ENCODE data around the gene FER1L5.

The FER1L5 gene

DNA sequence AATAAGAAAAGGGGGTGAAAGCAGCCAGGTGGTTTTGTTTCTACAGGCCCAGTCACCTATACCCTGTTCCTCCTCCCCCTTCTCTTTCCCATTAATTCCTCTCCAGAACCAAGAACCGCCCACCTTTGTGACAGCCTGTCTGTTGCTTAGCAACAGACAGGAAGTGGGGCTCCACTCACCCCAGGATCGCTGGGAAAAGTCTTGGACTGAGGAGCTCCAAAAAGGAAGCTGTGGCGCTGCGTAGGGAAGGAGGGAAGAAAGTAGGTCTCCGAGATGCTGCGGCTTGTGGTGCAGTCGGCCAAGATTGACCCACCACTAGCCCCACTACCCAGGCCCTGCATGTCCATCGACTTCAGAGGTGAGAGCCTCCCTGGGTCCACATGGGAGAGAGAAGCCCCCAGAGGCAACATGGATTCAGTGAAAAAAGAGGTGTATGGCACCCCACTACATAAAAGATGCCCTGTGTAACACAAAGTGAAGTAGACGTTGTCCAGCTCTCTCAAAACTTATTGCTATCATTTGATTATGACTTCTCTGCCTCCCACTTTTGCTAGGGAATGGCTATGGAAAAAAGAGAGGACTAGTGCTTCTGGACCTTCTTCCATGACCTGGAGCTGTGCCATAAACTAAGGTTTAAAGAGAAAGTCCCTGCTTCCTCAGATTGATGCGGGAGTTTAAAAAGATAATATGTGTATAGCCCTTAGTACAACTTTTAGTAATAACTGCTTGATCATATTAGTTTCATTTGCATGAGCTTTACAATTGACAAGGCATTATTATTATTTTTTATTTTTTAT lies at the start of gene FER1L5:
Gene FER1L5, plus strand, starts transcription at position 201 of the 797 bp plus-strand sequence. Its CDS starts 73 bp downstream, at position 274.
- TF ChIP-seq, protein P1, sequence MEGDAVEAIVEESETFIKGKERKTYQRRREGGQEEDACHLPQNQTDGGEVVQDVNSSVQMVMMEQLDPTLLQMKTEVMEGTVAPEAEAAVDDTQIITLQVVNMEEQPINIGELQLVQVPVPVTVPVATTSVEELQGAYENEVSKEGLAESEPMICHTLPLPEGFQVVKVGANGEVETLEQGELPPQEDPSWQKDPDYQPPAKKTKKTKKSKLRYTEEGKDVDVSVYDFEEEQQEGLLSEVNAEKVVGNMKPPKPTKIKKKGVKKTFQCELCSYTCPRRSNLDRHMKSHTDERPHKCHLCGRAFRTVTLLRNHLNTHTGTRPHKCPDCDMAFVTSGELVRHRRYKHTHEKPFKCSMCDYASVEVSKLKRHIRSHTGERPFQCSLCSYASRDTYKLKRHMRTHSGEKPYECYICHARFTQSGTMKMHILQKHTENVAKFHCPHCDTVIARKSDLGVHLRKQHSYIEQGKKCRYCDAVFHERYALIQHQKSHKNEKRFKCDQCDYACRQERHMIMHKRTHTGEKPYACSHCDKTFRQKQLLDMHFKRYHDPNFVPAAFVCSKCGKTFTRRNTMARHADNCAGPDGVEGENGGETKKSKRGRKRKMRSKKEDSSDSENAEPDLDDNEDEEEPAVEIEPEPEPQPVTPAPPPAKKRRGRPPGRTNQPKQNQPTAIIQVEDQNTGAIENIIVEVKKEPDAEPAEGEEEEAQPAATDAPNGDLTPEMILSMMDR (IDR thresholded peaks at IDR 0.05; ENCODE audit: control insufficient read depth, insufficient read depth, low read depth, low read length, missing control alignments) = no peak
- DNase-seq (ENCODE audit: low read depth) = no peak
- H3K4me3 ChIP-seq (ENCODE audit: control insufficient read depth, low read depth, low read length) = peak within 1 kb of the TSS; percentile 41

DNA sequence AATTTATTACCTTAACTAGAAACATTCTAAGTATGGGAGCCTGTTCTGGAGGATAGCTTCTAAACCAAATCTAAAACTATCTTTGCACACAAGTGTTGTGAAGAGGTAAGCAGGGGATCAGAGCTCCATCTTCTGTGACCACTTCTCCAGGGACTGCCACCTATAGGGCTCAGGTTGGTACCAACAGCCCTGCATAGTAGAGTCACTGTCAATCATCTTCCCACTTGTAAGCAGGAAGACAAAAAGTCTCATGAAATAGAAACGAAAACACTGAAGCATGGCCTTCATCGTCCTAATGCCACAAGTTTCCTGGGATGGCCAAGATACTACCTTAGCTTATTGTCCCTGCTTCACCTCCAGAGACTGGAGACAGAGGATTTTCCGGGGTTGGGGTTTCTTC lies 48.3 kb upstream of the FER1L5 start:
- TF ChIP-seq, protein P1 (IDR thresholded peaks at IDR 0.05; ENCODE audit: control insufficient read depth, insufficient read depth, low read depth, low read length, missing control alignments) = no peak
- H3K4me3 ChIP-seq (ENCODE audit: control insufficient read depth, low read depth, low read length) = no peak overlapping the region
- DNase-seq (ENCODE audit: low read depth) = no peak

DNA sequence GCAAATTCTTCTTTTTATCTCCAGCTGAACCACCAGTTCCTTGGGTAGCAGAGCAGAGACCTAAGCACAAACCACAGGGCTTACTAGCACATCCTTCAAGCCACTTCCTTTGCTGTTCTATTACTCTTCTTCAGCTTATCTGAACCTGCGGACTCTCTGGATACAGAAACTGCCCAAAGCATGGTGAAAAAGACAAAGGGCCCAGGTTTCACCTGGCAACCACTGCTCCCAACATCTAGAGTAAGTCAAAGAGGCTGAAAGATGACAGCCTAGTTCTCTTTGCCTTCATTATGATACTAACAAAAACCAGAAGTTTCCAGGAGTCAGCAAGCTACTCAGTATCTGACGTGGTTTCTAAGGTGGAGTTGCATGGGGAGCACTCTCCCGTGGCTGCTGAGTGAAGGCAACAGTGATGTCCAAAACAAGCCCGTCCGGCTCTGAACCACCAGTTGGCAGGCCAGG lies 47.8 kb upstream of the FER1L5 start:
- TF ChIP-seq, protein P1 (IDR thresholded peaks at IDR 0.05; ENCODE audit: control insufficient read depth, insufficient read depth, low read depth, low read length, missing control alignments) = no peak
- H3K4me3 ChIP-seq (ENCODE audit: control insufficient read depth, low read depth, low read length) = no peak overlapping the region
- DNase-seq (ENCODE audit: low read depth) = no peak

DNA sequence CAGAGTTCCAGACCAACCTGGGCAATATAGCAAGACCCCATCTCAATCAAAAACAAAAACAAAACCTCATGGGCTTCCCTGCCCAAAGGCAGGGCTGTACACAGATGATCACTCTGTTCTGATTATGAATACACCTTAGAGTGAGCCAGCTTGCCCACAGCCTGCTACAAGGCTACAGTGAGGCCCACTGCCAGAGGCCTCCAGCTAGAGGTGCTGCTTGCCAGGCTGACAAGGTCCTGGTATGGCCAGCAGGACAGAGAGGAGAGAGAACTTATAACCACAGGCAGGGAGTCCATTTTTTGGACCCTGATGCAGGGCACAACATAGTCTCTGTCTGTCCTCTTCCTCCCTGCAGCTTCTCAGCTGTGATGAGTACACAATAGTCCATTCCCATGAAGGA lies 46.0 kb upstream of the FER1L5 start:
- TF ChIP-seq, protein P1 (IDR thresholded peaks at IDR 0.05; ENCODE audit: control insufficient read depth, insufficient read depth, low read depth, low read length, missing control alignments) = no peak
- no peak overlapping the region for H3K4me3 ChIP-seq (ENCODE audit: control insufficient read depth, low read depth, low read length)

DNA sequence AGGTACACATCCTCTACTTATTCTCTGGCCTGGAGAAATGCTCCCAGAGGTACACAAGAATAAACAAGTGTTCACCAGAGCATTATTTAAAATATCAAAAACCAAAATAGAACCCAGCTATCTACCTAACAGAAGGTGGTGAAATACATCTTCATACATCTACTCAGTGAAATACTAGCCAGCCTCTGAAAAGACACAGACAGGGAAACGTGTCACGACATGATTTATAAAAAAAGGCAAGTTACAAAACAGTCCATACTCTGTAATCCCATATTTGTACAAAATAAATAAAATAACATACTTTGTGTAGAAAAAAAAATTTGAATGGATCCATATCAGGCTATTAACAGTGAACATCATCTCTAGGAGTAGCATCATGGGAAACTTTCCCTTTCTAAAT lies 42.6 kb upstream of the FER1L5 start:
- DNase-seq (ENCODE audit: low read depth) = no peak
- TF ChIP-seq, protein P1 (IDR thresholded peaks at IDR 0.05; ENCODE audit: control insufficient read depth, insufficient read depth, low read depth, low read length, missing control alignments) = no peak
- no peak overlapping the region for H3K4me3 ChIP-seq (ENCODE audit: control insufficient read depth, low read depth, low read length)

More for the DNA sequence above, 46.0 kb upstream of the FER1L5 start:
- DNase-seq (ENCODE audit: low read depth) = no peak

DNA sequence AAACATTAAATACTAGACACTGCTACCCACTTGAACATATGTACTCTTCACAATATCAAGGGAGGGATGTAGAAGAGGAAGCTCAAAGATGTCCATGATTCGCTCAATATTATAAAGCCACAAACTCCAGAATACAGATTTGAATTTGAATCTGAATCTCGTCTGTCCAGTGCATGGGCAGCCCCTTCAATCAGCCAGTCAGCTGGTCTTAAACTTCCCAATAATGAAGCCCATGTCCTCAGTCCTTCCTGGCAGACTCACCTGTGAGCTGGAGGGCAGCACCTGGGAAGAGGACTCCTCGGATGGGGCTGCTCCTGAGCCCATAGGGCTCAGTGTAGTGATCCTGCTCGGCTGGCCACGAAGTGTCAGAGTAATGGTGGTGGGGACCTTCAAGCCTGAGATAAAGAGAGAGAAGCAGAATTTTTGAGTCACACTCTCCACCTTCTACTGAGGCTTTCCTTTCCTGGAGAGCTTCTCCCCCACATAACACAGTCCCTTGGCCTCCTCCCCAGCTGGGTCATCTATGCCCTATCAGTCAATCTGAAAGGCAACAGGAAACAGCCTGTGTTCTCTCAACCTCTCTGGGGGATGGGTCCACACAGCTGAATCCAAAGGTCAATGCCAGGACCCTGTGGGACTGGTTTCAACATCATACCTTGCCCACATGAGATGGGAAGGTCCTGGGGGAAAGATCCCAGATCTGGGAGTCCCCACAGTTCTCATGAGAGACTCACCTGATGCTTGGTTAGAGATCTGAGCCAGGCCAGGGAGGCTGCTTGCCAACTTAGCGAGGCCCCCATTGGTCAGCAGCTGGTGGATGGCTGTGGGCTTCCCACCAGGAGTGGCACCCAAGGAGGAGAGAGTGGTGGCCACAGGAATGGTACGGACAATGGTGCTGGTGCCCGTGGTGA lies 40.9 kb upstream of the FER1L5 start:
- TF ChIP-seq, protein P1 (IDR thresholded peaks at IDR 0.05; ENCODE audit: control insufficient read depth, insufficient read depth, low read depth, low read length, missing control alignments) = no peak
- H3K4me3 ChIP-seq (ENCODE audit: control insufficient read depth, low read depth, low read length) = no peak overlapping the region
- no peak for DNase-seq (ENCODE audit: low read depth)

All from AG09309 (cell line).